ACC112 (cell line): Measurements from ENCODE around the gene FBN1.

Source experiments
- H2AFZ ChIP-seq: fragments of 200-600 bp; sonication (generic); one replicate; pipeline ENCODE4 v1.6.0; 2017; ENCODE audit warnings: antibody characterized with exemption, low read length; ENCODE audit not compliant: unreplicated experiment
- H3K27ac ChIP-seq: fragments of 200-600 bp; sonication (generic); 2 replicates; pipeline ENCODE4 v1.5.1; 2014; ENCODE audit warnings: low read depth, mild to moderate bottlenecking, antibody characterized with exemption, low read length, moderate library complexity
- H3K27me3 ChIP-seq: fragments of 200-600 bp; sonication (generic); 2 replicates; pipeline ENCODE4 v1.6.1; 2014; ENCODE audit warnings: mild to moderate bottlenecking, antibody characterized with exemption, low read length, moderate library complexity, mixed read lengths; ENCODE audit not compliant: insufficient read depth
- H3K36me3 ChIP-seq: fragments of 200-600 bp; sonication (generic); 2 replicates; pipeline ENCODE4 v1.6.1; 2016; ENCODE audit warnings: mild to moderate bottlenecking, antibody characterized with exemption, low read length, moderate library complexity, mixed read lengths; ENCODE audit not compliant: insufficient read depth
- H3K4me1 ChIP-seq: fragments of 200-600 bp; sonication (generic); one replicate; pipeline ENCODE4 v1.6.1; 2016; ENCODE audit warnings: low read length, mixed read lengths; ENCODE audit not compliant: insufficient read depth, unreplicated experiment, control insufficient read depth
- H3K4me3 ChIP-seq: fragments of 200-600 bp; sonication (generic); 2 replicates; pipeline ENCODE4 v1.5.1; 2014; ENCODE audit warnings: mild to moderate bottlenecking, low read depth, low read length
- H3K79me2 ChIP-seq: fragments of 200-600 bp; sonication (generic); one replicate; pipeline ENCODE4 v1.6.0; 2016; ENCODE audit warnings: low read length; ENCODE audit not compliant: control insufficient read depth, unreplicated experiment, insufficient read depth

The FBN1 gene

DNA sequence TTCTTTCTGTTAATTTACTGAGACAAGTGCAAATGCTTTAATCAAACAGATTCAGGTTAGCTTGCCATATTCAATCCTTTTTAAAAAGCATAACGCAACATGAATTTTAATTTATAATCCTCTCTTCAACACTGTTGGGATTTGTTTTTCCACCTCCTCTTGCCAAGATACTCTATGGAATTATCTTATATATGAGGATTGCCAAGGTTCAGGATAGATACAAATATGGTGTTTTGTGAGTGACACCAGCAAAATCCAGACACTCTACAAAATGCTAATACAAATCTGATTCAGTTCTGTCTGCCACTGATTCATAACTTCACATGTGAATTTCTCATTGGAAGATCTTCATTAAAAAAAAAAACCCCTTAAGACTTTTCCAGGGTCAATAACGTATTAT lies 104.8 kb downstream of the FBN1 start:
- Histone ChIP-seq H3K36me3 (peaks cover 43% of the 10 kb centered on the region), H3K27ac (peak overlapping the region; percentile 95)

GRCh38 chr15:48538941-48539340 lies 106.6 kb downstream of the FBN1 start:
- Histone ChIP-seq H3K79me2 (peaks cover 47% of the 10 kb centered on the region), H3K4me3 (no peak overlapping the region), H3K27ac (no peak overlapping the region), H3K4me1 (peaks cover 33% of the 10 kb centered on the region), H3K36me3 (peaks cover 51% of the 10 kb centered on the region), H2AFZ (no peak overlapping the region), H3K27me3 (no peaks in the 10 kb centered on the region)

More for the DNA sequence above, 104.8 kb downstream of the FBN1 start:
- peaks cover 34% of the 10 kb centered on the region for H3K4me1 ChIP-seq
- H2AFZ ChIP-seq = peak overlapping the region; percentile 1
- peak overlapping the region; percentile 73 for H3K4me3 ChIP-seq
- no peaks in the 10 kb centered on the region for H3K27me3 ChIP-seq
- H3K79me2 ChIP-seq = peaks cover 54% of the 10 kb centered on the region

DNA sequence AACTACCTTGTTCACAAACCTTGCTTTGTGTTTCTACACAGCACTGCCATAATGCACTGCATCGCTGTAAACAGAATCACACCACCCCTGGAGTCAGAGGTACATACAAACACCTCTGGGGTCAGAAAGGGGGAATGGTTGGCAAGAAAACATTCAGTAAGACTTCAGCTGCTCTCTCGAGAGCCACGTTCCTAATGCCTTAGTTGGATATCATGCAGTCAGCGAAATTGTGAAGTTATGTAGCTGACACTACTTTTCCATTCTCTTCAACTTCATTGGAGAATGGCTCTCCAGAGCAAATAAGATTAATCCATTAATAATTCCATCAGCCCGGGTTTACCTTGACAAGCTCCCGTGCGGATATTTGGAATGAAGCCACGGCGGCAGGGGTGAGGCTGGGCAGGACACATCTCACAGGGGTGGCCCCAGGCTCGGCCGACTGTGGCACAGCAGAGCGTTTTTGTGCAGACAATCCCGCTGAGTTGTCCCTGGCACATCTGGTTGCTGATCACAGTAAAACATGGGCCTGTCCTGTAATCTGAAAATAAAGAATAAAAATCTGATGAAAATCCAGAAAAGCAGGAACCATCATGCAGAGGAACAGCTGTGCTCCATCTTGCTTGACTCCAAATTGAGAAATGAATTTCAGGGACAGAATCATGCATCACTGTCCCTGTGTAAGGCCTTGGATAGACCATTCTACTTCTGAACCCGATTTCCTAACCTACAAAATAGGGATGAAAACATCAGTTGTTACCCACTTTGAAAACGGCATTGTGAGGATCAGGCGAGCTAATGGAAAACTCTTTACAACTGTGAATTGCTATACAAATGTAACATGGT lies 108.0 kb downstream of the FBN1 start:
- Histone ChIP-seq H3K4me3 (no peak overlapping the region), H3K79me2 (peaks cover 39% of the 10 kb centered on the region), H3K36me3 (peaks cover 47% of the 10 kb centered on the region)

DNA sequence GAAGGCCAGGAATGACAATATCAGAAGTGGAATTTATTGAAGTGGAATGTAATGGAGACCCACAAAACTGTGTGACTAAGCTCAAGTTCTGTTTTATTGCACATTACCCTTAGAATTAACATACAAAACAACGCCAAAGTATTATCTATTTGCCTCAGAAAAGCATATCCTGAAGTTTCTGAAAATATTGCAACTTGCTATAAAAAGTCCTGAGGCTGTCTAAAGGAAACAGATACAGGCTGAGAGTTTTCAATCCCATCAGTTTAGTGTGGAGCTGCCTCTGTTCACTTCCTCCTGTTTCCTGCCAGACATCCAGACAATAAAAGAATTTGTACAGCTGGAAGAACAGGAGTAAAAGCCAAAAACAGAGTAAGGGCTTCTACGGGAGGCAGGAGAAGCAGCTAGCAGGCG lies 108.8 kb downstream of the FBN1 start:
- Histone ChIP-seq H3K27ac (peak overlapping the region; percentile 35), H3K27me3 (no peaks in the 10 kb centered on the region), H3K36me3 (peaks cover 54% of the 10 kb centered on the region), H3K4me1 (peaks cover 21% of the 10 kb centered on the region), H2AFZ (no peak overlapping the region), H3K4me3 (no peak overlapping the region), H3K79me2 (peaks cover 39% of the 10 kb centered on the region)

More for the DNA sequence above, 108.0 kb downstream of the FBN1 start:
- Histone ChIP-seq H3K27me3 (no peaks in the 10 kb centered on the region), H2AFZ (no peak overlapping the region), H3K4me1 (peaks cover 27% of the 10 kb centered on the region), H3K27ac (no peak overlapping the region)

DNA sequence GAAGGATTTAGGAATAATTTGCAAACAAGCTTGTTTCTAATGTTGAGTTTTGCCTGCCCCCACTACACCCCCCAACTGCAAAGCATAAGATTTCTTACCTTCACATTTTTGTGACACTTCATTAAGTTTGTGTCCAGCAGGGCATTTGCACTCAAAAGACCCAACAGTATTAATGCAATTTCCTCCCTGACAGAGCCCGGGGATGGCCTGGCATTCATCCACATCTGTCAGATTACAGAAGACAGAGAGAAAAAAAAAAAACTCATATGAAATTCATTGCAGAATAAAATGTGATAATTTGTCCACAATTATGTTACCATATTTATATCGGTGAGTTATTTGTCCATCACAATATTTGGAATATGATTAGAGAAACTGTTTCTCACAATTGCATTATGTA lies 111.5 kb downstream of the FBN1 start:
- peaks cover 13% of the 10 kb centered on the region for H3K4me1 ChIP-seq
- no peak overlapping the region for H2AFZ ChIP-seq
- H3K36me3 ChIP-seq = peaks cover 57% of the 10 kb centered on the region
- H3K79me2 ChIP-seq = peaks cover 28% of the 10 kb centered on the region
- H3K27me3 ChIP-seq = no peaks in the 10 kb centered on the region
- H3K4me3 ChIP-seq = no peak overlapping the region
- H3K27ac ChIP-seq = no peak overlapping the region

DNA sequence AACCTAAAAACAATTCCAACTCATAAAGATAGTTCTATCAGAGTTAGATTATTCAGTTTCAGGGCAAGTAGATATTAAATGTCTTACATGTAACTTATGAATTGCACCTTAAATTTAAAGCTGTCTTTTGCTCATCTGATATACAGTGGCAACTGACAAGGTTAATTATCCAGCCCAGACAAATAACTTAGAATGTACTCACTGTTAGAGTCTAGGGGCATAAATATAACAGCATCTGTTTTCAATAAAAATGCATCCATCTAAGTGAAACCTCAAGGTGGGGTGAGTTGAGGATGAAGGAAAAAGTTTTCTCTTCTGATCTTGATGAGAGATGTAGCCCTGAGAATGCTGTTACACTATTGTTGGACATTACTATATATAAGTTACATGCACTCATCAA lies 112.6 kb downstream of the FBN1 start:
- Histone ChIP-seq H3K27ac (no peak overlapping the region), H3K4me1 (peaks cover 13% of the 10 kb centered on the region), H3K36me3 (peaks cover 60% of the 10 kb centered on the region), H2AFZ (no peak overlapping the region), H3K79me2 (peaks cover 17% of the 10 kb centered on the region), H3K4me3 (no peak overlapping the region), H3K27me3 (no peaks in the 10 kb centered on the region)

- no peak overlapping the region for H3K4me3 ChIP-seq
- no peak overlapping the region for H3K27ac ChIP-seq
- H3K4me1 ChIP-seq = peaks cover 6% of the 10 kb centered on the region
- H2AFZ ChIP-seq = no peak overlapping the region
- peaks cover 7% of the 10 kb centered on the region for H3K79me2 ChIP-seq
- H3K27me3 ChIP-seq = no peaks in the 10 kb centered on the region
- peaks cover 55% of the 10 kb centered on the region for H3K36me3 ChIP-seq
These were observed 115.0 kb downstream of the FBN1 start for GRCh38 chr15:48530528-48530927.

GRCh38 chr15:48528921-48529320 lies 116.6 kb downstream of the FBN1 start:
- H3K4me1 ChIP-seq = peaks cover 1% of the 10 kb centered on the region
- H3K27me3 ChIP-seq = no peaks in the 10 kb centered on the region
- no peak overlapping the region for H2AFZ ChIP-seq
- H3K4me3 ChIP-seq = no peak overlapping the region
- no peaks in the 10 kb centered on the region for H3K79me2 ChIP-seq
- peaks cover 52% of the 10 kb centered on the region for H3K36me3 ChIP-seq
- no peak overlapping the region for H3K27ac ChIP-seq

DNA sequence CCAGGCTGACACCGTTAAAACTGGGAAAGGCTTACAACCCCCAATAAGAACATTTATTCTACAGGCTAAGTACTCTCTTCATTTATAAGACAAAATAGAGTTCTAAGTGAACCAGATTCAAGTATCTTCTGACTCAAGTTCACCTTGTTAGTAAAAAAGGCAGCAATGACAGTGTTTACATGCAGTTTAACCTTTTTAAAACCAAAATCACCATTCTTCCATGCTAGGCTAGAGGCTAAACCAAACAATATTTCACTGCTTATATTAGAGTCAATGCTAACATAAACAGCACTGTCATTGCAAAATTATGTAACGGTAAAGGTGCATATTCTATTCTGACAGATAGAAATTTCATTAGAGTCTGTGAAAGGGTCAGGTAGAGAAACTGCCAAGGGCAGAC lies 118.0 kb downstream of the FBN1 start:
- Histone ChIP-seq H3K79me2 (no peaks in the 10 kb centered on the region), H3K36me3 (peaks cover 59% of the 10 kb centered on the region), H3K27ac (no peak overlapping the region), H3K27me3 (no peaks in the 10 kb centered on the region), H3K4me3 (no peak overlapping the region), H2AFZ (no peak overlapping the region), H3K4me1 (no peaks in the 10 kb centered on the region)

- Histone ChIP-seq H3K79me2 (no peaks in the 10 kb centered on the region), H3K27me3 (no peaks in the 10 kb centered on the region), H3K36me3 (peaks cover 80% of the 10 kb centered on the region)
These were observed 122.6 kb downstream of the FBN1 start for GRCh38 chr15:48522911-48523310.

DNA sequence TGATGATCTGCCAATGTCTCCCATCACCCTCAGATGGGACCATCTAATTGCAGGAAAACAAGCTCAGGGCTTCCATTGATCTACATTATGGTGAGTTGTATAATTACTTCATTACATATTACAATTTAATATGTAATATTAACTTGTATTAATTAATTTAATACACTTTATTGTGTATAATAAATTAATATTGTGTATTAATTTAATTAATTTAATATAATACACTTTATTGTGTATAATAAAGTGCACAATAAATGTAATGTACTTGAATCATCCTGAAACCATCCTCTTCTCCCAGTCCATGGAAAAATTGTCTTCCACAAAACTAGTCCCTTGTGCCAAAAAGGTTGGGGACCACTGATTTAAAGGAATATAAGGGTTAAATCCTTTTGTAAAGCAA lies 123.4 kb downstream of the FBN1 start:
- H3K4me3 ChIP-seq = no peak overlapping the region
- no peaks in the 10 kb centered on the region for H3K27me3 ChIP-seq
- H2AFZ ChIP-seq = no peak overlapping the region
- peaks cover 81% of the 10 kb centered on the region for H3K36me3 ChIP-seq
- no peaks in the 10 kb centered on the region for H3K4me1 ChIP-seq
- no peaks in the 10 kb centered on the region for H3K79me2 ChIP-seq
- H3K27ac ChIP-seq = no peak overlapping the region

More at GRCh38 chr15:48522911-48523310, 122.6 kb downstream of the FBN1 start:
- no peak overlapping the region for H3K27ac ChIP-seq
- no peak overlapping the region for H2AFZ ChIP-seq
- no peak overlapping the region for H3K4me3 ChIP-seq
- H3K4me1 ChIP-seq = no peaks in the 10 kb centered on the region
